Nephron (organoid): ENCODE measurements around the gene MAL.

Experiments
- H3K27ac Mint-ChIP-seq, 3 experiments: 2 replicates each; pipeline ENCODE4 v1.8.0; 2020; ENCODE audit warnings: mixed read lengths in 3 of 3, mild to moderate bottlenecking in 2 of 3, moderate library complexity in 1 of 3
- H3K27me3 Mint-ChIP-seq: 2 replicates; pipeline ENCODE4 v1.8.0; 2021; ENCODE audit warnings: low read depth, mild to moderate bottlenecking, moderate library complexity, mixed read lengths
- H3K36me3 Mint-ChIP-seq: 2 replicates; pipeline ENCODE4 v1.8.0; 2020; ENCODE audit warnings: low read depth, mixed read lengths
- H3K4me1 Mint-ChIP-seq: 2 replicates; pipeline ENCODE4 v1.8.0; 2020; ENCODE audit warnings: mixed read lengths
- H3K4me3 Mint-ChIP-seq, 3 experiments: 2 replicates each; pipeline ENCODE4 v1.8.0; 2020; ENCODE audit warnings: mild to moderate bottlenecking in 3 of 3, mixed read lengths in 3 of 3, moderate library complexity in 2 of 3
- H3K9me3 Mint-ChIP-seq: 2 replicates; pipeline ENCODE4 v1.8.0; 2020; ENCODE audit warnings: mixed read lengths
- CTCF ChIP-seq, 3 experiments: fragments of 200-600 bp; sonication (generic); IDR thresholded peaks; one replicate each; pipeline ENCODE4 v1.5.0; 2021; ENCODE audit warnings: antibody characterized with exemption in 3 of 3; ENCODE audit not compliant: unreplicated experiment in 3 of 3

Gene MAL

DNA sequence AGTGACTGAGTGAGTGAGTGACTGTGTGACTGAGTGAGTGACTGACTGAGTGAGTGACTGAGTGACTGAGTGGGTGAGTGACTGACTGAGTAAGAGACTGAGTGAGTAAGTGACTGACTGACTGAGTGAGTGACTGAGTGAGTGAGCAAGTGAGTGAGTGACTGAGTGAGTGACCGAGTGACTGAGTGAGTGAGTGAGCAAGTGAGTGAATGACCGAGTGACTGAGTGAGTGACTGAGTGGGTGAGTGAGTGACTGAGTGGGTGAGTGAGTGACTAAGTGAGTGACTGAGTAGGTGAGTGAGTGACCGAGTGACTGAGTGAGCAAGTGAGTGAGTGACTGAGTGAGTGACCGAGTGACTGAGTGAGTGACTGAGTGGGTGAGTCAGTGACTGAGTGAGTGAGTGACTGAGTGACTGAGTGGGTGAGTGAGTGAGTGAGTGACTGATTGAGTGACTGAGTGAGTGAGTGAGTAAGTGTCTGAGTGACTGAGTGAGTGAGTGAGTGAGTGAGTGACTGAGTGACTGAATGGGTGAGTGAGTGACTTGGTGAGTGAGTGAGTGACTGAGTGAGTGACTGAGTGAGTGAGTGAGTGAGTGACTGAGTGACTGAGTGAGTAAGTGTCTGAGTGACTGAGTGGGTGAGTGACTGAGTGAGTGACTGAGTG is 13.3 kb downstream of the MAL start:
- Mint-ChIP-seq H3K4me3 (no peak overlapping the region), H3K27ac (no peak overlapping the region), H3K9me3 (peaks cover 18% of the 10 kb centered on the region), H3K4me1 (peaks cover 14% of the 10 kb centered on the region), H3K27me3 (peaks cover 28% of the 10 kb centered on the region), H3K36me3 (no peaks in the 10 kb centered on the region)
- no peak for TF ChIP-seq CTCF (IDR thresholded peaks at IDR 0.05; ENCODE audit: unreplicated experiment in 3 of 3)

- Mint-ChIP-seq H3K36me3 (no peaks in the 10 kb centered on the region), H3K9me3 (peaks cover 18% of the 10 kb centered on the region), H3K4me1 (peaks cover 20% of the 10 kb centered on the region), H3K4me3 (no peak overlapping the region), H3K27me3 (peaks cover 30% of the 10 kb centered on the region), H3K27ac (no peak overlapping the region)
- no peak for TF ChIP-seq CTCF (IDR thresholded peaks at IDR 0.05; ENCODE audit: unreplicated experiment in 3 of 3)
Measured at GRCh38 chr2:95039363-95039762, 13.9 kb downstream of the MAL start.

DNA sequence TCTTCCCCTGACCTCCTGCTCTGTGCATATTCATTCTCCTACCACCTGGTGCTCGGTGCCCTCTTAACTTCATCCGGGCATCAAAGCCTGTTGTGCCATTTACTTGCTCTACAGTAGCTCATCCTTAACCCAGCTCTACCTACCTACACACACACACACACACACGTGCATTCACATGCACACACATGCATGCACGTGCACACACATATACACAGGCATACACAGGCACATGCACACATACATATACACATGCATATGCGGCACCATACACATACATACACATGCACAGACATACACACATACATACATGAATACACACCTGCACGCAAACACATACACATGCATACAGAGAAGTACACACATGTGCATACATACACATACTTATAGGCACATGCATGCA is 14.5 kb downstream of the MAL start:
- Mint-ChIP-seq H3K4me1 (peaks cover 22% of the 10 kb centered on the region), H3K9me3 (peaks cover 18% of the 10 kb centered on the region), H3K4me3 (no peak overlapping the region), H3K36me3 (no peaks in the 10 kb centered on the region), H3K27me3 (peaks cover 24% of the 10 kb centered on the region), H3K27ac (peak overlapping the region in 1 of 3 experiments; percentile 1)
- no peak for TF ChIP-seq CTCF (IDR thresholded peaks at IDR 0.05; ENCODE audit: unreplicated experiment in 3 of 3)

- Mint-ChIP-seq H3K4me3 (no peak overlapping the region), H3K36me3 (no peaks in the 10 kb centered on the region)
- TF ChIP-seq CTCF (IDR thresholded peaks at IDR 0.05; ENCODE audit: unreplicated experiment in 3 of 3): no peak
Measured at GRCh38 chr2:95040426-95040825, 14.9 kb downstream of the MAL start.

DNA sequence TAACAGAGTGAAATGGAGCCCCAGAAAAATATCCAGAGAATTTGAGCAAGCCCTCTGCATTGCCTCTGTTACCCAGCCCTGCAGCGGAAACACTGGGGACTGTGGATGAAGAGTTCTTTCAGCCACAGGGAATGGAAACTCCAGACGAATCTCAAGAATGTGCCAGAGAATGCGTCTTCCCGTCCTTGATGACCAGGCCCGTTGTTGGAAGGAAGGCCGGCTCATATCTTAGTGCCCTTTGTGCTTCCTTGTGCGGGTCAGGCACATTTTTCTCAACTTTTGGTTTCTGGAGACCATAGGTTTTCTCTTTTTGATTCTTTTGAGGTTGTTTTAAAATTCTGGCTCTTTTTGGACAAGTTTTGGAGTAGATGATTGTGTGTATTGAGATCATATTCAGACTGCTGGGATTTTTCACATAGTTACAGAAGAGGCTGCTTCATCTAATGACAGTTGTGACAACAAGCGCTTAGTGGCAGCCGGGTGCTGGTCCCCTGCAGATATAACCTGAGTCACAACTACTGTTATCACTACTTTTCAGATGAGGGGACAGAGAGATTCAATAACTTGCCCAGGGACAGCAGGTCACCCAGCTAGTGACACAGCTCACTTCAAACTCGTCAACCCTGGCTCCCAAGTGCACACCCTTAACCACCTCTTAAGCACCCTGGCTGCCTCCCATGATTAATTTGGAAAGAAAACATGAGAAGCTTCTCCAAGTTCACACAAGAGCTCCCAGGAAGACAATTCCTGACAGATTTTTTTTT is 15.7 kb downstream of the MAL start:
- TF ChIP-seq CTCF (IDR thresholded peaks at IDR 0.05; ENCODE audit: unreplicated experiment in 3 of 3): no peak
- H3K9me3 Mint-ChIP-seq: peaks cover 18% of the 10 kb centered on the region
- peaks cover 26% of the 10 kb centered on the region for H3K27me3 Mint-ChIP-seq
- H3K27ac Mint-ChIP-seq: peak overlapping the region in 1 of 3 experiments; percentile 39
- peaks cover 22% of the 10 kb centered on the region for H3K4me1 Mint-ChIP-seq
- no peak overlapping the region for H3K4me3 Mint-ChIP-seq
- no peaks in the 10 kb centered on the region for H3K36me3 Mint-ChIP-seq

More at GRCh38 chr2:95040426-95040825, 14.9 kb downstream of the MAL start:
- peak overlapping the region in 1 of 3 experiments; percentile 1 for H3K27ac Mint-ChIP-seq
- H3K27me3 Mint-ChIP-seq: peaks cover 24% of the 10 kb centered on the region
- peaks cover 22% of the 10 kb centered on the region for H3K4me1 Mint-ChIP-seq
- H3K9me3 Mint-ChIP-seq: peaks cover 18% of the 10 kb centered on the region
